Tibial nerve (tissue), 4 donors: ENCODE measurements around the gene EPHX1.

ENCODE experiments used
- EP300 ChIP-seq, 2 donors: sonication (generic); formaldehyde crosslinking; IDR thresholded peaks; one replicate each; pipeline ENCODE4 v1.6.1; 2017; ENCODE audit warnings: antibody characterized with exemption in 2 of 2, mild to moderate bottlenecking in 1 of 2
- POLR2A ChIP-seq, 2 donors: fragments of 450-650 bp; IDR thresholded peaks; one replicate each; pipeline ENCODE4 v1.6.1; 2017; ENCODE audit warnings: antibody characterized with exemption in 2 of 2, mild to moderate bottlenecking in 2 of 2, moderate library complexity in 2 of 2
- TF ChIP-seq, protein P1 (sequence below), 5 experiments: fragments of 200-600 bp in 3 of 5; fragments of 450-650 bp in 2 of 5; sonication (generic) in 3 of 5; IDR thresholded peaks; one replicate each; pipeline ENCODE4 v1.5.1; 2016 to 2019; ENCODE audit warnings: antibody characterized with exemption in 5 of 5, mild to moderate bottlenecking in 3 of 5, moderate library complexity in 2 of 5

- TF ChIP-seq POLR2A (IDR thresholded peaks at IDR 0.05) (no peak), EP300 (IDR thresholded peaks at IDR 0.05) (no peak)
- TF ChIP-seq, protein P1, sequence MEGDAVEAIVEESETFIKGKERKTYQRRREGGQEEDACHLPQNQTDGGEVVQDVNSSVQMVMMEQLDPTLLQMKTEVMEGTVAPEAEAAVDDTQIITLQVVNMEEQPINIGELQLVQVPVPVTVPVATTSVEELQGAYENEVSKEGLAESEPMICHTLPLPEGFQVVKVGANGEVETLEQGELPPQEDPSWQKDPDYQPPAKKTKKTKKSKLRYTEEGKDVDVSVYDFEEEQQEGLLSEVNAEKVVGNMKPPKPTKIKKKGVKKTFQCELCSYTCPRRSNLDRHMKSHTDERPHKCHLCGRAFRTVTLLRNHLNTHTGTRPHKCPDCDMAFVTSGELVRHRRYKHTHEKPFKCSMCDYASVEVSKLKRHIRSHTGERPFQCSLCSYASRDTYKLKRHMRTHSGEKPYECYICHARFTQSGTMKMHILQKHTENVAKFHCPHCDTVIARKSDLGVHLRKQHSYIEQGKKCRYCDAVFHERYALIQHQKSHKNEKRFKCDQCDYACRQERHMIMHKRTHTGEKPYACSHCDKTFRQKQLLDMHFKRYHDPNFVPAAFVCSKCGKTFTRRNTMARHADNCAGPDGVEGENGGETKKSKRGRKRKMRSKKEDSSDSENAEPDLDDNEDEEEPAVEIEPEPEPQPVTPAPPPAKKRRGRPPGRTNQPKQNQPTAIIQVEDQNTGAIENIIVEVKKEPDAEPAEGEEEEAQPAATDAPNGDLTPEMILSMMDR (IDR thresholded peaks at IDR 0.05): no peak
Measured at GRCh38 chr1:225868631-225869330, 58.9 kb downstream of the EPHX1 start.
